Activated CD4-positive, alpha-beta T cell treated with anti-CD3 and anti-CD28 coated beads, Interleukin-2, amount 10 ng/mL, durations not matched to agents 7 days and 5 days (primary cell): ENCODE data around the gene BRD9. TPM values are rescaled to one million over a fixed set of nuclear protein-coding genes. Genes with fewer than 3 reads are reported as not detected.
"Not testable (repeated sequence)": the region's sequence is repeated elsewhere in the genome, so short reads cannot be mapped to it uniquely, and the experiment has no call there.

Experiments
- CTCF ChIA-PET: fragments of 350-600 bp; sonication (Branson Sonifier 250); formaldehyde crosslinking; loops from one replicate; lab custom pipeline; 2021; ENCODE audit warnings: antibody characterized with exemption; lab: Charles Lee
- POLR2A ChIA-PET: fragments of 350-600 bp; sonication (Branson Sonifier 250); formaldehyde crosslinking; loops from one replicate; lab custom pipeline; 2021; ENCODE audit warnings: antibody characterized with exemption; lab: Charles Lee
- DNase-seq: peaks from one replicate; pipeline ENCODE4 v3.0.0-alpha.2; 2020
- H3K27ac Mint-ChIP-seq: one replicate; pipeline ENCODE4 v1.8.0; 2021; ENCODE audit warnings: mild to moderate bottlenecking, moderate library complexity, mixed read lengths
- H3K27me3 Mint-ChIP-seq: one replicate; pipeline ENCODE4 v1.8.0; 2021; ENCODE audit warnings: mixed read lengths
- H3K36me3 Mint-ChIP-seq: one replicate; pipeline ENCODE4 v1.8.0; 2021; ENCODE audit warnings: low read depth, mixed read lengths
- H3K4me1 Mint-ChIP-seq: one replicate; pipeline ENCODE4 v1.8.0; 2021; ENCODE audit warnings: mixed read lengths
- H3K4me3 Mint-ChIP-seq: one replicate; pipeline ENCODE4 v1.8.0; 2021; ENCODE audit warnings: mild to moderate bottlenecking, moderate library complexity, mixed read lengths
- H3K9me3 Mint-ChIP-seq: one replicate; pipeline ENCODE4 v1.8.0; 2021; ENCODE audit warnings: mixed read lengths
- total RNA-seq, 2 experiments: library from RNA; stranded (reverse); gene quantifications; one replicate each; pipeline ENCODE4 v1.2.3, GENCODE V29; 2021

Gene BRD9
- total RNA-seq, 2 experiments from 2014 or later = 52.7 to 59.1 TPM

- CTCF ChIA-PET = no interaction called here
- no peak overlapping the region for H3K27ac Mint-ChIP-seq
- H3K9me3 Mint-ChIP-seq = no peaks in the 10 kb centered on the region
- POLR2A ChIA-PET = interaction anchor here (0.6 kb wide), 1 partner anchor 476 kb away, joined by 3 read pairs; no protein-coding TSS in a partner anchor
- peaks cover 8% of the 10 kb centered on the region for H3K36me3 Mint-ChIP-seq
- H3K4me1 Mint-ChIP-seq = peaks cover 4% of the 10 kb centered on the region
- no peak for DNase-seq
- H3K27me3 Mint-ChIP-seq = no peaks in the 10 kb centered on the region
- H3K4me3 Mint-ChIP-seq = no peak overlapping the region
These were observed 26.9 kb upstream of the BRD9 start for GRCh38 chr5:919356-920000.

GRCh38 chr5:918717-919116 lies 26.1 kb upstream of the BRD9 start:
- H3K9me3 Mint-ChIP-seq, H3K27me3 Mint-ChIP-seq, H3K27ac Mint-ChIP-seq, H3K4me3 Mint-ChIP-seq, POLR2A ChIA-PET, DNase-seq, H3K4me1 Mint-ChIP-seq: not testable (repeated sequence)
- H3K36me3 Mint-ChIP-seq = peaks cover 14% of the 10 kb centered on the region
- CTCF ChIA-PET = interaction anchor here (0.8 kb wide), 2 partner anchors 14 to 220 kb away, joined by 3 read pairs; no protein-coding TSS in a partner anchor

GRCh38 chr5:916441-917293 lies 24.1 kb upstream of the BRD9 start:
- no peak overlapping the region for H3K4me3 Mint-ChIP-seq

GRCh38 chr5:915946-916345 lies 23.3 kb upstream of the BRD9 start:
- ChIA-PET CTCF (no interaction called here), POLR2A (no interaction called here)

More at GRCh38 chr5:916441-917293, 24.1 kb upstream of the BRD9 start:
- POLR2A ChIA-PET = no interaction called here
- DNase-seq = no peak
- Mint-ChIP-seq H3K27ac (no peak overlapping the region), H3K9me3 (no peaks in the 10 kb centered on the region), H3K36me3 (peaks cover 22% of the 10 kb centered on the region), H3K27me3 (no peaks in the 10 kb centered on the region), H3K4me1 (peaks cover 6% of the 10 kb centered on the region)
- CTCF ChIA-PET = interaction anchor here (0.9 kb wide), 1 partner anchor 16 kb away, joined by 3 read pairs; no protein-coding TSS in a partner anchor

GRCh38 chr5:915346-915745 lies 22.7 kb upstream of the BRD9 start:
- H3K9me3 Mint-ChIP-seq, H3K27me3 Mint-ChIP-seq, CTCF ChIA-PET, H3K27ac Mint-ChIP-seq, H3K4me1 Mint-ChIP-seq, H3K4me3 Mint-ChIP-seq, DNase-seq, POLR2A ChIA-PET: not testable (repeated sequence)
- peaks cover 22% of the 10 kb centered on the region for H3K36me3 Mint-ChIP-seq

More at GRCh38 chr5:915946-916345, 23.3 kb upstream of the BRD9 start:
- H3K4me1 Mint-ChIP-seq = peaks cover 6% of the 10 kb centered on the region
- H3K27me3 Mint-ChIP-seq = no peaks in the 10 kb centered on the region
- no peaks in the 10 kb centered on the region for H3K9me3 Mint-ChIP-seq
- H3K36me3 Mint-ChIP-seq = peaks cover 22% of the 10 kb centered on the region
- no peak overlapping the region for H3K4me3 Mint-ChIP-seq
- H3K27ac Mint-ChIP-seq = no peak overlapping the region
- DNase-seq = no peak

- H3K27ac Mint-ChIP-seq = no peak overlapping the region
- POLR2A ChIA-PET = no interaction called here
- DNase-seq = no peak
These were observed 22.0 kb upstream of the BRD9 start for GRCh38 chr5:914612-915011.

GRCh38 chr5:914174-914573 lies 21.6 kb upstream of the BRD9 start:
- Mint-ChIP-seq H3K9me3 (no peaks in the 10 kb centered on the region), H3K4me1 (peaks cover 6% of the 10 kb centered on the region), H3K27me3 (no peaks in the 10 kb centered on the region), H3K27ac (no peak overlapping the region), H3K36me3 (peaks cover 22% of the 10 kb centered on the region), H3K4me3 (no peak overlapping the region)
- CTCF ChIA-PET = interaction anchor here (1.2 to 1.6 kb wide), 2 partner anchors 10 to 91 kb away, joined by 4 to 5 read pairs; no protein-coding TSS in a partner anchor
- POLR2A ChIA-PET = no interaction called here
- no peak for DNase-seq

More at GRCh38 chr5:914612-915011, 22.0 kb upstream of the BRD9 start:
- Mint-ChIP-seq H3K36me3 (peaks cover 22% of the 10 kb centered on the region), H3K27me3 (no peaks in the 10 kb centered on the region), H3K4me3 (no peak overlapping the region), H3K4me1 (peaks cover 6% of the 10 kb centered on the region), H3K9me3 (no peaks in the 10 kb centered on the region)
- CTCF ChIA-PET = no interaction called here

GRCh38 chr5:912280-913091 lies 19.9 kb upstream of the BRD9 start:
- peaks cover 6% of the 10 kb centered on the region for H3K4me1 Mint-ChIP-seq
- H3K27ac Mint-ChIP-seq = peak overlapping the region; percentile 57
- no peaks in the 10 kb centered on the region for H3K27me3 Mint-ChIP-seq
- H3K9me3 Mint-ChIP-seq = no peaks in the 10 kb centered on the region
- H3K4me3 Mint-ChIP-seq = no peak overlapping the region
- peak; percentile 48 for DNase-seq
- ChIA-PET CTCF (interaction anchor here (1.0 to 1.6 kb wide), 3 partner anchors 9 to 93 kb away, joined by 4 to 6 read pairs (median 4); no protein-coding TSS in a partner anchor), POLR2A (no interaction called here)
- H3K36me3 Mint-ChIP-seq = peaks cover 24% of the 10 kb centered on the region

- DNase-seq = no peak
- POLR2A ChIA-PET = no interaction called here
- Mint-ChIP-seq H3K27ac (peak overlapping the region; percentile 13), H3K9me3 (no peaks in the 10 kb centered on the region), H3K27me3 (no peaks in the 10 kb centered on the region), H3K4me3 (no peak overlapping the region), H3K36me3 (peaks cover 24% of the 10 kb centered on the region), H3K4me1 (peaks cover 6% of the 10 kb centered on the region)
- CTCF ChIA-PET = no interaction called here
These were observed 19.0 kb upstream of the BRD9 start for GRCh38 chr5:911601-912000.

- POLR2A ChIA-PET = no interaction called here
- Mint-ChIP-seq H3K4me1 (peaks cover 6% of the 10 kb centered on the region), H3K27ac (no peak overlapping the region), H3K27me3 (no peaks in the 10 kb centered on the region), H3K9me3 (no peaks in the 10 kb centered on the region), H3K4me3 (no peak overlapping the region), H3K36me3 (peaks cover 29% of the 10 kb centered on the region)
- DNase-seq = no peak
- CTCF ChIA-PET = no interaction called here
These were observed 18.2 kb upstream of the BRD9 start for GRCh38 chr5:910769-911160.

- H3K4me3 Mint-ChIP-seq = no peak overlapping the region
- ChIA-PET POLR2A (no interaction called here), CTCF (interaction anchor here (1.8 kb wide), 1 partner anchor 10 kb away, joined by 4 read pairs; no protein-coding TSS in a partner anchor)
- H3K36me3 Mint-ChIP-seq = peaks cover 34% of the 10 kb centered on the region
- H3K27ac Mint-ChIP-seq = no peak overlapping the region
- peaks cover 6% of the 10 kb centered on the region for H3K4me1 Mint-ChIP-seq
- DNase-seq = no peak
- H3K27me3 Mint-ChIP-seq = no peaks in the 10 kb centered on the region
- no peaks in the 10 kb centered on the region for H3K9me3 Mint-ChIP-seq
These were observed 17.6 kb upstream of the BRD9 start for GRCh38 chr5:909994-910768.

GRCh38 chr5:909086-909485 lies 16.5 kb upstream of the BRD9 start:
- POLR2A ChIA-PET = no interaction called here
- H3K27ac Mint-ChIP-seq = no peak overlapping the region
- CTCF ChIA-PET = interaction anchor here (0.7 to 1.8 kb wide), 2 partner anchors 8 to 14 kb away, joined by 3 to 4 read pairs; no protein-coding TSS in a partner anchor
- DNase-seq = no peak
- no peak overlapping the region for H3K4me3 Mint-ChIP-seq
- H3K9me3 Mint-ChIP-seq = no peaks in the 10 kb centered on the region
- no peaks in the 10 kb centered on the region for H3K27me3 Mint-ChIP-seq
- peaks cover 30% of the 10 kb centered on the region for H3K36me3 Mint-ChIP-seq
- peaks cover 6% of the 10 kb centered on the region for H3K4me1 Mint-ChIP-seq
